GM10248 (cell line): Measurements from ENCODE around the gene IGF2BP2.
"Not testable (repeated sequence)": the region's sequence is repeated elsewhere in the genome, so short reads cannot be mapped to it uniquely, and the experiment has no call there.

Experiments
- CTCF ChIA-PET: fragments of 300-600 bp; sonication (Branson Sonifier 250); formaldehyde crosslinking; extraction: SDS; loops from one replicate; lab custom pipeline; 2021; ENCODE audit warnings: antibody characterized with exemption; lab: Yijun Ruan, JAX
- POLR2A ChIA-PET: fragments of 350-650 bp; sonication (Branson Sonifier 250); formaldehyde crosslinking; extraction: SDS; loops from one replicate; lab custom pipeline; 2020; ENCODE audit warnings: antibody characterized with exemption; lab: Yijun Ruan, JAX
- DNase-seq: peaks from one replicate; pipeline ENCODE4 v3.0.0; 2012; ENCODE audit errors: extremely low spot score
- TF ChIP-seq, protein P1 (sequence below): IDR thresholded peaks from 2 replicates; pipeline ENCODE4 v1.5.1; 2012; ENCODE audit warnings: mild to moderate bottlenecking, low read depth; ENCODE audit errors: extremely low read depth, missing control alignments, control extremely low read depth

IGF2BP2 gene

DNA sequence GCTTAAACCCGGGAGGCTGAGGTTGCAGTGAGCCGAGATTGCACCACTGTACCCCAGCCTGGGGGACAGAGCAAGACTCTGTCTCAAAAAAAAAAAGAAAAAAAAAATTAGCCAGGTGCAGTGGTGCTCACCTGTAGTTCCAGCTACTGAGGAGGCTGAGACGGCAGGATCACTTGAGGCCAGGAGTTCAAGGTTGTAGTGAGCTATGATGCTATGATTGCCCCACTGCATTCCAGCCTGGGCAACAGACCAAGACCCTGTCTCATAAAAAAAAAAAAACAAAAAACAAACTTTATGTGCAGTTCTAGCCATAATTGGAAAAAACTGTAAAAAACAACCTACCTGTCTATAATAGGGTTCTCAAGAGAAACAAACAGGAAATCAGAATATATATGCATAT, 39.9 kb upstream of the IGF2BP2 start:
- CTCF ChIA-PET = interaction anchor here (0.8 to 1.3 kb wide), 3 partner anchors 13 to 749 kb away, joined by 3 to 4 read pairs (median 3); no protein-coding TSS in a partner anchor
- no peak for DNase-seq
- POLR2A ChIA-PET = no interaction called here
- TF ChIP-seq, protein P1, sequence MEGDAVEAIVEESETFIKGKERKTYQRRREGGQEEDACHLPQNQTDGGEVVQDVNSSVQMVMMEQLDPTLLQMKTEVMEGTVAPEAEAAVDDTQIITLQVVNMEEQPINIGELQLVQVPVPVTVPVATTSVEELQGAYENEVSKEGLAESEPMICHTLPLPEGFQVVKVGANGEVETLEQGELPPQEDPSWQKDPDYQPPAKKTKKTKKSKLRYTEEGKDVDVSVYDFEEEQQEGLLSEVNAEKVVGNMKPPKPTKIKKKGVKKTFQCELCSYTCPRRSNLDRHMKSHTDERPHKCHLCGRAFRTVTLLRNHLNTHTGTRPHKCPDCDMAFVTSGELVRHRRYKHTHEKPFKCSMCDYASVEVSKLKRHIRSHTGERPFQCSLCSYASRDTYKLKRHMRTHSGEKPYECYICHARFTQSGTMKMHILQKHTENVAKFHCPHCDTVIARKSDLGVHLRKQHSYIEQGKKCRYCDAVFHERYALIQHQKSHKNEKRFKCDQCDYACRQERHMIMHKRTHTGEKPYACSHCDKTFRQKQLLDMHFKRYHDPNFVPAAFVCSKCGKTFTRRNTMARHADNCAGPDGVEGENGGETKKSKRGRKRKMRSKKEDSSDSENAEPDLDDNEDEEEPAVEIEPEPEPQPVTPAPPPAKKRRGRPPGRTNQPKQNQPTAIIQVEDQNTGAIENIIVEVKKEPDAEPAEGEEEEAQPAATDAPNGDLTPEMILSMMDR = no peak

DNA sequence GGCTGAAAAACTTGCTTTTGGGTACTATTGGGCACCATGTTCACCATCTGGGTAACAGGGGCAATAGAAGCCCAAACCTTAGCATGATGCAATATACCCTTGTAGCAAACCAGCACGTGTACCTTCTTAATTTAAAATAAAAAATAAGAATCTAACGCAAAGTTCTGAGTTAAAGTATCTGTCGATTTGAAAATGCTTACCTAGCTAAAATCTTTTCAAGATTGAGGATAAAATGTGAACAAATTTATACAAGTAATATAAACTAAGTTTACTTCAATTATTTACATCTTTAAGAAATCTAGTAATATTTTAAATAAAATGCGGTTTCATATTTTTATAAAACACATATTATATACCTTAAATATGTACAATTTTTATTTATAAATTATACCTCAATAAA, 38.1 kb upstream of the IGF2BP2 start:
- POLR2A ChIA-PET = no interaction called here
- TF ChIP-seq, protein P1 = no peak
- CTCF ChIA-PET = no interaction called here
- no peak for DNase-seq

DNA sequence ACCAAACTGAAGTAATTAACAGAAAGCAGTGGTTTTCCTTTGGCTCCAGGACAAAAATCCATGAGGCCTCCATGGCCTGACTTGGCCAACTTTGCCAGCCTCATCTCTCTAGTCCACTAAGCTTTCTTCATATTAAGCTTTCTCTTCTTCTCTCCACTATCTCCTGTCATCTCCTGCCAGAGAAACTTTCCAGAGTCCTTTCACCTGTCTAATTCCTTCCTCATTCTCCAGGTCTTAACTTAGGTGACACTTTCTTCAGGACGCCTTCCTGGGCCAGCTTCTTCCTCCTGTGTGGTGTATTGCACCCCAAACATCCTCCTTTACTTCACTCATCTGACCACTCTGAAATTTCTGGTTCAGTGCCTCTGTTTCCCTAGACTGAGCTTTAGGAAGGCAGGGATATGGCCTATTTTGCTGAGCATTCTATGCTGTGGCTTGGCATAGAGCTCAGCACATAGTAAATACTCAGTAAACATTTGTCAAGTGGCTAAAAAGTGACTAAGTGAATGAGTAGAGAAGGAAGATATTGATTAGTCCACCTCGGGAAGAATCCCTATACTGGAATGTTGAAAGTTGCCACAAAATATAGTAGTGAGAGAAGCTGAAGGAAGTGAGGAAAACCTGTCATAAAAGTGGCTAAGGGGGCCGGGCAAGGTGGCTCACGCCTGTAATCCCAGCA, 34.6 kb upstream of the IGF2BP2 start:
- TF ChIP-seq, protein P1 = no peak
- POLR2A ChIA-PET = no interaction called here
- CTCF ChIA-PET = interaction anchor here (1.3 kb wide), 1 partner anchor 199 kb away, joined by 4 read pairs; no protein-coding TSS in a partner anchor
- DNase-seq = no peak

DNA sequence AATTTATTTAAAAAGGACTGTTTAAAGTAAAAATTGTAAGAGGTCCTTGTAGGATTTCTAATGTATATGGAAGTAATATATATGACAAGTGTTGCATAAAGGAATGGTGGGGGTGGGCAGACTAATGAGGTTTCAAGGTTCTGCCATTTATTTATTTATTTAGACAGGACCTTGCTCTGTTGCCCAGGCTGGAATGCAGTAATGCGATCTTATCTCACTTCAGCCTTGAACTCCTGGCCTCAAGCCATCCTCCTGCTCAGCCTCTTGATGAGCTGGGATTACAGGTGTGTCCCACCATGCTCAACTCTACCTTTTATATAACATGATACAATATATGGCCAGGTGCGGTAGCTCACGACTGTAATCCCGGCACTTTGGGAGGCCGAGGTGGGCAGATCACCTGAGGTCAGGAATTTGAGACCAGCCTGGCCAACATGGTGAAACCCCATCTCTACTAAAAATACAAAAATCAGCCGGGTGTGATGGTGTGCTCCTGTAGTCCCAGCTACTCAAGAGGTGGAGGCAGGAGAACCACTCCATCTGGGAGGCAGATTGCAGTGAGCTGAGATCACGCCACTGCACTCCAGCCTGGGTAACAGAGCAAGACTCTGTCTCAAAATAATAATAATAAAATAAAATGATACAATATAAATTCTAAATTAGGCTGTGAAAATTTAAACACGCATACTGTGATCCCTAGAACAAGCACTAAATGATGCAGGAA, 33.8 kb upstream of the IGF2BP2 start:
- POLR2A ChIA-PET = interaction anchor here (0.6 kb wide), 1 partner anchor 969 kb away, joined by 3 read pairs; no protein-coding TSS in a partner anchor
- CTCF ChIA-PET = interaction anchor here (1.3 kb wide), 1 partner anchor 198 kb away, joined by 4 read pairs; no protein-coding TSS in a partner anchor
- DNase-seq = no peak
- TF ChIP-seq, protein P1 = no peak

DNA sequence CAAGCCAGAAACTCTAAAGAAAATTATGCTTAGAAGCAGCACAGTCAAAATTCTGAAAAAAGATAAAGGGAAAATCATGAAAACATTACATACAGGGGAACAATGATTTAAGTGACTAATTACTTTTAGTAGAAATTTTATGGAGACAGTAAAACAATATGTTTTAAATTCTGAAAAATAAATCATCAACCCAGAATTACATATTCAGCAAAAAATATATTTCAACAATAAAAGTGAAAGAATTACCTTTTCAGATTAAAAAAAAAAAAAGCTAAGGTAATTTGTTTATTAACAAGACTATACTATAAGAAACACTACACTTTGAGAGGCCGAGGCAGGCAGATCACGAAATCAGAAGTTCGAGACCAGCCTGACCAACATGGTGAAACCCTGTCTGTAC, 32.4 kb upstream of the IGF2BP2 start:
- DNase-seq = no peak
- TF ChIP-seq, protein P1 = no peak
- POLR2A ChIA-PET = no interaction called here
- CTCF ChIA-PET = interaction anchor here (1.2 to 1.6 kb wide), 2 partner anchors 22 to 197 kb away, joined by 3 to 4 read pairs; no protein-coding TSS in a partner anchor

DNA sequence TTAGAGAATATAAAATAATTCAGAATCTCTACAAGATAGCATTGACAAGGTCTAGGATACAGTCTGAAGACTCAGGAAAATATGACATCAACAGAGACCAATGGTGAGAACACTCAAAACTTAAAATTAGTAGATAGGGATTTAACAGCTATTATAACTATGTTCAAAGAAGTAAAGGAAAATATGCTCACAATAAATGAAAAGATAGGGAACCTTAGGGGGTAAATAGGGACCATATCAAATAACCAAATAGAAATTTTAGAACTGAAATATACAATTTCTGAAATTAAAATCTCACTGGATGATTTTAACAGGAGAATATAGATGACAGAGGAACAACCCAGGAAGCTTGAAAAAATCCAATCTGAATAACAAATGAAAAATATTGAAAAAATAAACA, 31.8 kb upstream of the IGF2BP2 start:
- DNase-seq = no peak
- POLR2A ChIA-PET = no interaction called here
- TF ChIP-seq, protein P1 = no peak
- CTCF ChIA-PET = interaction anchor here (1.6 kb wide), 1 partner anchor 196 kb away, joined by 4 read pairs; no protein-coding TSS in a partner anchor

DNA sequence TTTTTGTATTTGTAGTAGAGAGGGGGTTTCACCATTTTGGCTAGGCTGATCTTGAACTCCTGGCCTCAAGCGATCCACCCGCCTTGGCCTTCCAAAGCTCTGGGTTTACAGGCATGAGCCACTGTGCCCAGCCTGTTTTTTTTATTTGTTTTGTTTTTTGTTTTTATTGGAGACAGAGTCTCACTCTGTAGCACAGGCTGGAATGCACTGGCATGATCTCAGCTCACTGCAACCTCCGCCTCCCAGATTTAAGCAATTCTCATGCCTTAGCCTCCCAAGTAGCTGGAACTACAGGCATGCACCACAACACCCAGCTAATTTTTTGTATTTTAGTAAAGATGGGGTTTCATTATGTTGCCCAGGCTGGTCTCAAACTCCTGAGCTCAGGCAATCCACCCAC, 28.9 kb upstream of the IGF2BP2 start:
- POLR2A ChIA-PET = not testable (repeated sequence)

More for the DNA sequence above, 28.9 kb upstream of the IGF2BP2 start:
- CTCF ChIA-PET, DNase-seq: not testable (repeated sequence)
